ENCODE measurements around the gene NR1I3. TPM values are rescaled to one million over a fixed set of nuclear protein-coding genes. Genes with fewer than 3 reads are reported as not detected.

The NR1I3 gene
- total RNA-seq, 2 experiments from 2014 or later: not detected

DNA sequence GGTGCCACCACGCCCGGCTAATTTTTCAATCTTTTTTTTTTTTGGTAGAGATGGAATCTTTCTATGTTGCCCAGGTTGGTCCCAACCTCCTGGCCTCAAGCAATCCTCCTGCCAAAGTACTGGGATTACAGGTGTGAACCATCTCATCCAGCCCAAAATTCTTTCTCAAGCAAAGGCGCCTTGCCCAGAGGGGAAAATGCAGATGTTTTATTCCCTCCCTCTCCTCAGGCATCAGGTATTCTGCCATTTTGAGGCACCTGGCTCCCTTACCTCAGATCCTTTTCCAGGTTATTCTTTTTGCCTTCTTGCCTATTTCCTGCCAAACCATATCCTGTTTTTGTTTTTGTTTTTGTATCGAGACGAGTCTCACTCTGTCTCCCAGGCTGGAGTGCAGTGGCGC is 49.6 kb downstream of the NR1I3 start:
- ChIA-PET CTCF (interaction anchor here (1.2 to 1.4 kb wide), 3 partner anchors 9 to 37 kb away, joined by 3 to 5 read pairs (median 3); partner anchors contain the start of genes B4GALT3 and TOMM40L), POLR2A (no interaction called here)

- POLR2A ChIA-PET: no interaction called here
These were observed 50.7 kb downstream of the NR1I3 start for GRCh38 chr1:161187311-161187710.

DNA sequence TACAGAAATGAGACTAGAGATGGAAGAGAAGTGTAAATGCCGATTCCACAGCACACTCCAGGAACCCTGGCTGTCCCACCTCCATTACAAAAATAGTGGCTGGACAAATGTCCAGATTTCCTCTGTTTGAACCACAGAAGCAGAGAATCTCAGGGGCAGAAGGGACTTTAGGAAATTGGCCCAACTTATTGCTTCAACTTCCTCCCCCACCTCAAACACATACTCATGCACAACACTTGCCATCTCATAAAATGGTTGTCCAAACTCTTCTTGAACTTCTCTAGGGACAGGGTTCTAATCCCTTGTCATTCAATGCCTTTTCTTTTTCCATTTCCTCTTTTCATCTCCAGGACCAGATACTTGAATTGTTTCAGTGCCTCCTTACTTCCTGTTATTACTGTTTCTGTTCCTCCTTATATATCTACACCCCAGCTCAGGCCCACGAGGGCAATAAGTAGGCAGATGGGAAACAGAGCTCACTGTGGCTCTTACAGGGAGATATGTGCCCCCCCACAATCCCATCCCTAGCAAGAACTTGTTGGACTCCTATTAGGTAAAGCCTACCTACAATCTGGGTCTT is 52.2 kb downstream of the NR1I3 start:
- ChIA-PET POLR2A (interaction anchor here (0.6 to 2.3 kb wide), 5 partner anchors 9 to 197 kb away, joined by 4 to 10 read pairs (median 6); partner anchors contain the start of genes B4GALT3 and NDUFS2), CTCF (interaction anchor here (0.6 to 1.3 kb wide), 3 partner anchors 40 to 1170 kb away, joined by 3 to 4 read pairs (median 3); partner anchors contain the start of gene TOMM40L)

More at GRCh38 chr1:161187311-161187710, 50.7 kb downstream of the NR1I3 start:
- CTCF ChIA-PET: interaction anchor here (1.2 to 1.4 kb wide), 3 partner anchors 10 to 38 kb away, joined by 3 to 5 read pairs (median 3); partner anchors contain the start of genes B4GALT3 and TOMM40L

GRCh38 chr1:161185282-161185682 is 52.7 kb downstream of the NR1I3 start:
- POLR2A ChIA-PET: interaction anchor here (0.6 to 2.3 kb wide), 4 partner anchors 17 to 198 kb away, joined by 5 to 10 read pairs (median 7); partner anchors contain the start of gene NDUFS2
- CTCF ChIA-PET: interaction anchor here (0.6 kb wide), 1 partner anchor 1170 kb away, joined by 3 read pairs; no protein-coding TSS in a partner anchor

GRCh38 chr1:161182214-161182613 is 55.8 kb downstream of the NR1I3 start:
- POLR2A ChIA-PET: interaction anchor here (1.3 to 1.4 kb wide), 2 partner anchors 15 to 20 kb away, joined by 4 to 7 read pairs; partner anchors contain the start of genes NDUFS2 and PPOX
- CTCF ChIA-PET: interaction anchor here (0.6 to 2.5 kb wide), 6 partner anchors 10 to 200 kb away, joined by 3 to 10 read pairs (median 4); partner anchors contain the start of genes PPOX and TOMM40L

DNA sequence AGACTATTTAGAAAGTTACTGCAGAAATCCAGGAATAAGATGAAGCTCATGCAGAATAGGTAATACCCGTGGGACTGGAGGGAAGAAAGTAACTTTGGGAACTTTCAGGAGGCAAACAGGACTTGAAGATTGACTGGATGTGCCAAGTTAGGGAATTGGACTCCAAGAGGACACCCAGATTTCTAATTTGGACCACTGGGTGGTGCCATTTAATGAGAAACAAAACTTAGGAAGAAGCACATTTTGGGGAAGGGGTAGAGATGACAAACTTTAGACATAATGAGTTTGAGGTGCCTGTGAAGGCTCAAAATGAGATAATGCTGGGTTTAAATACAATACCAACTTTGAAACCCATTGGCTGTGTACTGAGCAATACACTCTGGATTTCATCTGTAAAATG is 57.4 kb downstream of the NR1I3 start:
- CTCF ChIA-PET: interaction anchor here (0.9 to 2.7 kb wide), 4 partner anchors 12 to 48 kb away, joined by 3 to 9 read pairs (median 6); partner anchors contain the start of genes PPOX and TOMM40L
- POLR2A ChIA-PET: interaction anchor here (0.7 kb wide), 2 partner anchors 37 to 185 kb away, joined by 4 to 5 read pairs; no protein-coding TSS in a partner anchor

DNA sequence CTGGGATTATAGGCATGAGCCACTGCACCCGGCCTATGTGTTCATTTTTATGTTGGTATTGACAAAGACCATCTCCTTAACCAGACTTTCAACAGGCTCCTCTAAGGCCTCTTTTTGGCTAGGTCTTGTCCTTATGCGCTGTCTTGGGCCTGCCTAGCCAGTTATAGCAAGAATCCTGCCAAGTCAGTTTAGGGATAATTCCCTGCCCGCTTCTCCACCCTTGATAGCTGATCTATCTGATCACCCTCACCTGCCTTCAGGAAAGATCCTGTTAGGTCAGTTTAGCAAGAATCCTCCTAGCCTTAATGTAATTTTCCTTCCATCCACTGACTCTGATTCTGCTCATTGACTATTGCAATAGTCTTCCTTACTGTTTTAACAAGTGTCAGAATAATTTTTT is 58.3 kb downstream of the NR1I3 start:
- ChIA-PET POLR2A (interaction anchor here (0.7 kb wide), 2 partner anchors 38 to 185 kb away, joined by 4 to 5 read pairs; no protein-coding TSS in a partner anchor), CTCF (interaction anchor here (2.7 kb wide), 1 partner anchor 46 kb away, joined by 9 read pairs; the partner anchor contains the start of gene TOMM40L)

Other genes with a start within 250 kb of the NR1I3 start
- gene F11R, start 217.1 kb downstream of the NR1I3 start, total RNA-seq: 10 to 100 TPM in 1 of 2 experiments, 1 to 10 TPM in 1; 8.6 to 11.5 TPM
- 10 to 100 TPM; 40.9 to 43.2 TPM for gene TSTD1, start 199.2 kb downstream of the NR1I3 start, total RNA-seq
- gene USF1, start 192.2 kb downstream of the NR1I3 start, total RNA-seq: 10 to 100 TPM; 58.4 to 63.8 TPM
- gene ARHGAP30, start 168.3 kb downstream of the NR1I3 start, total RNA-seq: 100 to 1,000 TPM; 149 TPM
- gene NECTIN4, start 148.6 kb downstream of the NR1I3 start, total RNA-seq: under 1 TPM in 1 of 2 experiments, not detected in 1; 0.08 TPM
- under 1 TPM; 0.38 to 0.53 TPM for gene KLHDC9, start 139.8 kb downstream of the NR1I3 start, total RNA-seq
- 100 to 1,000 TPM; 148 to 159 TPM for gene PFDN2, start 120.2 kb downstream of the NR1I3 start, total RNA-seq
- gene NIT1, start 120.1 kb downstream of the NR1I3 start, total RNA-seq: 10 to 100 TPM; 38.6 to 40.3 TPM
- gene DEDD, start 105.5 kb downstream of the NR1I3 start, total RNA-seq: 10 to 100 TPM; 42.4 to 42.7 TPM
- gene UFC1, start 84.2 kb downstream of the NR1I3 start, total RNA-seq: 10 to 100 TPM; 99.0 to 99.9 TPM
- gene USP21, start 78.7 kb downstream of the NR1I3 start, total RNA-seq: 10 to 100 TPM; 23.4 to 25.3 TPM
- gene PPOX, start 71.8 kb downstream of the NR1I3 start, total RNA-seq: 10 to 100 TPM; 23.1 to 24.1 TPM
- 10 to 100 TPM; 56.4 to 58.9 TPM for gene B4GALT3, start 60.7 kb downstream of the NR1I3 start, total RNA-seq
- under 1 TPM; 0.27 to 0.69 TPM for gene ADAMTS4, start 39.1 kb downstream of the NR1I3 start, total RNA-seq
- gene NDUFS2, start 35.8 kb downstream of the NR1I3 start, total RNA-seq: 10 to 100 TPM; 87.3 to 88.8 TPM
- 1 to 10 TPM in 1 of 2 experiments, under 1 TPM in 1; 0.95 to 1.1 TPM for gene FCER1G, start 22.9 kb downstream of the NR1I3 start, total RNA-seq
- not detected for gene APOA2, start 14.6 kb downstream of the NR1I3 start, total RNA-seq
- gene TOMM40L, start 12.1 kb downstream of the NR1I3 start, total RNA-seq: 10 to 100 TPM; 23.7 to 25.1 TPM
- under 1 TPM in 1 of 2 experiments, not detected in 1; 0.13 TPM for gene PCP4L1, start 20.5 kb upstream of the NR1I3 start, total RNA-seq
- 1 to 10 TPM; 2.3 to 2.6 TPM for gene MPZ, start 71.8 kb upstream of the NR1I3 start, total RNA-seq
- gene SDHC, start 76.2 kb upstream of the NR1I3 start, total RNA-seq: 100 to 1,000 TPM; 211 to 218 TPM
- gene CFAP126, start 129.7 kb upstream of the NR1I3 start, total RNA-seq: not detected